SU-DHL-6 (cell line): ENCODE results near the gene HSPB8.

Experiments used
- H2AFZ ChIP-seq: fragments of 200-600 bp; sonication (generic); 2 replicates; pipeline ENCODE4 v1.6.1; 2014; ENCODE audit warnings: low read depth, mild to moderate bottlenecking, moderate library complexity, mixed read lengths, antibody characterized with exemption, low read length; ENCODE audit not compliant: severe bottlenecking
- H3F3A ChIP-seq: fragments of 200-600 bp; shearing (Covaris generic); 2 replicates; pipeline ENCODE4 v1.6.0; 2016; ENCODE audit warnings: antibody characterized with exemption, mild to moderate bottlenecking; ENCODE audit not compliant: insufficient read depth
- H3K27ac ChIP-seq: fragments of 200-600 bp; sonication (generic); 2 replicates; pipeline ENCODE4 v1.5.1; 2016; ENCODE audit warnings: low read depth, mild to moderate bottlenecking, low read length, moderate library complexity, mixed read lengths
- H3K27me3 ChIP-seq: fragments of 200-600 bp; sonication (generic), shearing (Covaris generic); 2 replicates; pipeline ENCODE4 v1.6.0; 2014; ENCODE audit warnings: mild to moderate bottlenecking, low read length
- H3K36me3 ChIP-seq: fragments of 200-600 bp; sonication (generic); 2 replicates; pipeline ENCODE4 v1.6.1; 2014; ENCODE audit warnings: mild to moderate bottlenecking, low read length, mixed read lengths
- H3K4me2 ChIP-seq: fragments of 300-600, 200-600 bp; shearing (Covaris generic), sonication (generic); 2 replicates; pipeline ENCODE4 v1.6.0; 2014; ENCODE audit warnings: low read length, low read depth, mild to moderate bottlenecking; ENCODE audit not compliant: poor library complexity, severe bottlenecking
- H3K4me3 ChIP-seq: fragments of 200-600 bp; sonication (generic); 2 replicates; pipeline ENCODE4 v1.5.1; 2014; ENCODE audit warnings: antibody characterized with exemption, low read length, mild to moderate bottlenecking, mixed read lengths; ENCODE audit not compliant: insufficient read depth, poor library complexity, severe bottlenecking
- H3K79me2 ChIP-seq: fragments of 200-600 bp; sonication (generic); 2 replicates; pipeline ENCODE4 v1.6.1; 2014; ENCODE audit warnings: mild to moderate bottlenecking, low read length, moderate library complexity; ENCODE audit not compliant: insufficient read depth
- H3K9ac ChIP-seq: fragments of 200-600 bp; sonication (generic); 2 replicates; pipeline ENCODE4 v1.7.0; 2014; ENCODE audit warnings: mild to moderate bottlenecking, low read length
- H3K9me2 ChIP-seq: fragments of 200-600 bp; sonication (generic); replicated peaks from 2 replicates; pipeline ENCODE4 v1.6.1; 2014; ENCODE audit warnings: low read length; ENCODE audit not compliant: insufficient read depth
- H3K9me3 ChIP-seq: fragments of 200-600 bp; sonication (generic); 2 replicates; pipeline ENCODE4 v1.6.1; 2014; ENCODE audit warnings: low read length, mixed read lengths; ENCODE audit not compliant: insufficient read depth
- H4K20me1 ChIP-seq: fragments of 200-600 bp; sonication (generic); 2 replicates; pipeline ENCODE4 v1.6.1; 2014; ENCODE audit warnings: low read depth, mild to moderate bottlenecking, antibody characterized with exemption, low read length, moderate library complexity, mixed read lengths
- EZH2phosphoT487 ChIP-seq: fragments of 200-600 bp; sonication (generic), shearing (Covaris generic); conservative IDR thresholded peaks from 2 replicates; pipeline ENCODE4 v1.6.1; 2018; ENCODE audit warnings: mild to moderate bottlenecking, antibody characterized with exemption, low read length, moderate library complexity, mixed read lengths
- TF ChIP-seq, protein P1 (sequence below): fragments of 200-600 bp; sonication (generic); IDR thresholded peaks from one replicate; pipeline ENCODE4 v1.5.1; 2017; ENCODE audit warnings: antibody characterized with exemption, mild to moderate bottlenecking, low read length, moderate library complexity; ENCODE audit not compliant: insufficient read depth, poor library complexity, severe bottlenecking

Gene HSPB8

DNA sequence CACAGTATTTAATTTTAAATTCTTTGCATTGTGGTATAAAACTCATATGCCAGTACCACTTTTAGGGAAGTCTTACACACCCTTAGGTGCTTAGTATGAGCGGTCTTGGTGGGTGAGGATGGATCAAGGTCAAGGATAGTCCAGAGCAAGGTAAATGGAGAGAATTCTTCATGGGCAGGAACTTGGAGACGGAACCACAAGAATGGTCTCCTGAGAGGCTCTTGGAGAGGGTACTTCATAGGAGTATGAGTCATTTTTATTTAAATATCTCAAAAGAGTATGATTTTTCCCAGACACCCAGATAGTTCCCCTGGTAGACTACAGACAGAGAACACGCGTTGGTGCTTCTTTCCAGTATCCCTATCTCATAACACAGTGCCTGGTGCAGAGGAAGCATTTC lies 21.9 kb downstream of the HSPB8 start:
- Histone ChIP-seq H3K4me2 (no peak overlapping the region), H3K9ac (no peak overlapping the region), H3F3A (no peaks in the 10 kb centered on the region), H3K79me2 (no peaks in the 10 kb centered on the region), H4K20me1 (no peaks in the 10 kb centered on the region), H3K4me3 (no peak overlapping the region), H3K9me2 (no peaks in the 10 kb centered on the region), H2AFZ (no peak overlapping the region), H3K27me3 (no peaks in the 10 kb centered on the region), H3K36me3 (no peaks in the 10 kb centered on the region), H3K9me3 (no peaks in the 10 kb centered on the region), H3K27ac (no peak overlapping the region)
- TF ChIP-seq, protein P1, sequence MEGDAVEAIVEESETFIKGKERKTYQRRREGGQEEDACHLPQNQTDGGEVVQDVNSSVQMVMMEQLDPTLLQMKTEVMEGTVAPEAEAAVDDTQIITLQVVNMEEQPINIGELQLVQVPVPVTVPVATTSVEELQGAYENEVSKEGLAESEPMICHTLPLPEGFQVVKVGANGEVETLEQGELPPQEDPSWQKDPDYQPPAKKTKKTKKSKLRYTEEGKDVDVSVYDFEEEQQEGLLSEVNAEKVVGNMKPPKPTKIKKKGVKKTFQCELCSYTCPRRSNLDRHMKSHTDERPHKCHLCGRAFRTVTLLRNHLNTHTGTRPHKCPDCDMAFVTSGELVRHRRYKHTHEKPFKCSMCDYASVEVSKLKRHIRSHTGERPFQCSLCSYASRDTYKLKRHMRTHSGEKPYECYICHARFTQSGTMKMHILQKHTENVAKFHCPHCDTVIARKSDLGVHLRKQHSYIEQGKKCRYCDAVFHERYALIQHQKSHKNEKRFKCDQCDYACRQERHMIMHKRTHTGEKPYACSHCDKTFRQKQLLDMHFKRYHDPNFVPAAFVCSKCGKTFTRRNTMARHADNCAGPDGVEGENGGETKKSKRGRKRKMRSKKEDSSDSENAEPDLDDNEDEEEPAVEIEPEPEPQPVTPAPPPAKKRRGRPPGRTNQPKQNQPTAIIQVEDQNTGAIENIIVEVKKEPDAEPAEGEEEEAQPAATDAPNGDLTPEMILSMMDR: no peak
- TF ChIP-seq EZH2phosphoT487: no peak

DNA sequence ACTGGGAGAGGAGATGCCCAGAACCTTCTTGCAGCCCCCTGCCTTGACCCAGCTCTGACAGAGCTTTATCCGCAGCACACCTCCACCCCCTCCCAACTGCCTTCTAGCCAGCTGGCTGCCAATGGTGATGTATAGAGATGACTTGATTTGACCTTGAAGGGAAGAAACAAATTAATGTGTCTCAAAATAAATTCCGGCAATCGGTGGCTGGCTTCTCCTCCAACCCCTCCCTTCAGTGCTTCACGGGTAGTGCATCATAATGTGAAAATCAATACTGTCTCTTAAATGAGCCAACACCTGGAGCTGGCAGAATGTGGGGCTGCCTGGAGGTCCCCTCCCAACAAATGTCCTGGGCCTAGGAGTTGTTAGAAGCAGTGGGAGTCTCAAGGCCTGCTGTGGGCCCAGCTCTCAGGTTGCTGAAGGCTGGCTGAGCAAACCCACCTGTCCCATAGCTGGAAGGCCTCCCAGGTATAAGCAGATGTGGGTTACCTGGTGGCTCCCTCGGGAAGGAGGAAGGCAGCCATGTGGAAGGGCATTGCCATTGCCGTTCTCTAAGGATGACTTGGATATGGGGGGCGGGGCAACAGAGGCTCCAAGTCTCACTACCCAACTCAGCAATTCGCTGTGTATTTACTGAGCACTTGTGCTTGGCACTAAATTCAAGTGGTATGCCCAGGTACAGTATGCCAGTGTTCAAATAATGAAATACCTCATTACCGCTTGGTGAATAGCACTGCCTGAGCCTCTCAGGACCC lies 23.2 kb downstream of the HSPB8 start:
- Histone ChIP-seq H3K9ac (no peak overlapping the region), H3K9me3 (no peaks in the 10 kb centered on the region), H3K4me2 (no peak overlapping the region), H4K20me1 (no peaks in the 10 kb centered on the region), H3K79me2 (no peaks in the 10 kb centered on the region), H3K27me3 (no peaks in the 10 kb centered on the region), H3F3A (no peaks in the 10 kb centered on the region), H2AFZ (no peak overlapping the region), H3K9me2 (no peaks in the 10 kb centered on the region), H3K36me3 (no peaks in the 10 kb centered on the region), H3K27ac (no peak overlapping the region), H3K4me3 (no peak overlapping the region)
- TF ChIP-seq EZH2phosphoT487: no peak
- TF ChIP-seq, protein P1: no peak

DNA sequence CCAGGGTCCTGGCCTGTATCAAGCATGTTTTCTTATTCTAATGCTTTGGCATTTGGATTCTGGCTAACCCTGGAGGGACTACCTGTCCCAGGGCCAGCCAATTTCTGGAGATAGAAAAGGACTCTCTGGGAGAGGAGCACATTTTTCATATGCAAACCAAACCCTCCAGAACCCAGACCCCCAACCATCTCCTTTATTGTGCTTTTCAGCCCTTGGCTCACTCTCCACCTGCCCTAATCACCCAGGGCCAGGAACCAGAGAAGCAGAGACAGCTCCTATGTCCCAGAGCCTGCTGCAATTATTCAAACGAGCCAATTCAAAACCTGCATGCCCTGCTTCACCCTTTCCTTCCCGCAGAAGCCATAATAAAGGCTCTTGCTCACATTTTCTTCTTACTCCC lies 23.8 kb downstream of the HSPB8 start:
- H4K20me1 ChIP-seq: no peaks in the 10 kb centered on the region
- no peaks in the 10 kb centered on the region for H3K9me3 ChIP-seq
- TF ChIP-seq EZH2phosphoT487: no peak
- TF ChIP-seq, protein P1: no peak
- no peak overlapping the region for H3K4me3 ChIP-seq
- no peaks in the 10 kb centered on the region for H3K27me3 ChIP-seq
- no peak overlapping the region for H3K4me2 ChIP-seq
- no peaks in the 10 kb centered on the region for H3K79me2 ChIP-seq
- H3K27ac ChIP-seq: no peak overlapping the region
- no peaks in the 10 kb centered on the region for H3F3A ChIP-seq
- no peak overlapping the region for H3K9ac ChIP-seq
- H3K9me2 ChIP-seq: no peaks in the 10 kb centered on the region
- no peaks in the 10 kb centered on the region for H3K36me3 ChIP-seq
- no peak overlapping the region for H2AFZ ChIP-seq
